HG02798 (cell line): ENCODE results near the gene ARFRP1.
"Not testable (repeated sequence)": the region's sequence is repeated elsewhere in the genome, so short reads cannot be mapped to it uniquely, and the experiment has no call there.

Experiments
- ATAC-seq: cut with Tn5 transposase; IDR thresholded peaks from one replicate; pipeline ENCODE4 v1.9.1; 2021; ENCODE audit warnings: mild to moderate bottlenecking; ENCODE audit not compliant: unreplicated experiment, poor library complexity

ARFRP1 gene

GRCh38 chr20:63680427-63680826 lies 27.3 kb downstream of the ARFRP1 start:
- no peak for ATAC-seq

DNA sequence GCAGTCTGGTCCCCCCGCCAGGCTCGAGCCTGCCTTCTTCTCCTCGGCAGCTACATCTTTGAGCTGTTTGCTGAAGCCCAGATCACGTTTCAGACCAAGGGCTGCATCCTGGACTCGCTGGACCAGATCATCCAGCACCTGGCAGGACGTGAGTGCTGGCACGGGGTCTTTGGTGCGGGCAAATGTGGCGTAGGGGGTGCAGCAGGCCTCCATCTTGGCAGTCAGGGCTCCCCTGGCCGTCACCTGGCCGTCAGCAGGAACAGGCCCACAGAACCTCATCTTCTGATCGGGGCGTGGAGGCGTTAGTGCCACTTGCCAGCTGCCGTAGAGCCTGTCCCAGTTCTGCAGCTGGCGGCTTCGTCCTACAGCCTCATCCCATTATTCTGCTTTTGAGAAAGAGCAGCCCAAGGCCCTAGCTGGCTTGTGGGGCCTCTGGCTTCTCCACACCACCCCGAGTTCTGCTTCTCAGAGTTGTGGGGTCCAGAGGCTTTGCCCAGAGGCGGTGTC lies 27.9 kb downstream of the ARFRP1 start:
- ATAC-seq = no peak

DNA sequence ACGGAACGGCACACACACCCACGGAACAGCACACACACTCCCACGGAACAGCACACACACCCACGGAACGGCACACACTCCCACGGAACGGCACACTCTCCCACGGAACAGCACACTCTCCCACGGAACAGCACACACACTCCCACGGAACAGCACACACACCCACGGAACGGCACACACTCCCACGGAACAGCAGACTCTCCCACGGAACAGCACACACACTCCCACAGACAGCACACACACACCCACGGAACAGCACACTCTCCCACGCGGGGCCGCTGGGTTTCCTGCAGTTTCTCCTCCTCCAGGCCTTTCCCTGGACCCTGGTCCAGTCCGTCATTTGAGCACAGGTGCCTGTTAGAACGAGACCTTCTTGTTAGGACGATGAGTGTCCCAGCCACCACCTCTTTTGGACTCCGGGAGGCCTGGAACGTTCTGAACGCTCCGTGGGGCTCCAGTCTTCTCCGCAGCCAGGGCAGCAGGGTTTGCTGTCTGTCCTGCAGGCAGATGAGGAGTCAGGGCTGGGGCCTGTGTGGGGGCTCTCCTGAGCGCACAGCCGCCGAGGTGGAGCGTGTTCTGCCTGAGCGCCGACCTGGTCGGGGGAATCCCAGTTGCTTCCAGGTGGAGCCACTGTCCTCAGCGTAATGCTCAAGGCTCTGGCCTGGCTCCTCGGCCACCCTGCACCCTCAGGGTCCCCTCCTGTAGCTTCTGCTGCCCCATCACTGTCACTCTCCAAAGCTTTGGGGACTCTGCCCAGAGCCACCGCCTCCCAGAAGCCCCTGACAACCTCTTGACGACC lies 28.9 kb downstream of the ARFRP1 start:
- ATAC-seq = no peak

DNA sequence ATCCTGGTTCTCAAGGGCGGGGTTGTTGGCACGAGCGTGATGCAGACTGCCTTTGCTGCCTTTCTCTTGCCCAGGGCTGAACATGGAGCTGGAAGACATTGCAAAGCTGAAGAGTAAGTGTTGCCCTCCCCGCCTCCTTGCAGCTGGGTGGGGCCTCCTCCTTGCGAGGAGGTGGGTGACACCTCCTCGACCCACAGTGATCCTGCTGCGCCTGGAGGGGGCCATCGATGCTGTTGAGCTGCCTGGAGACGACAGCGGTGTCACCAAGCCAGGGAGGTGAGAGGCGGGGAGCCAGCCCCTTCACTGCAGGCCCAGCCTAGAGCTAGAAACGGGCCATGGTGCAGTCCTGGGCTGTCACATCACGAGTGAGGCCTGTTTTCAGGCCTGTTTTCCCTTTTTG lies 29.7 kb downstream of the ARFRP1 start:
- ATAC-seq = no peak

- no peak for ATAC-seq
These were observed 32.0 kb downstream of the ARFRP1 start for GRCh38 chr20:63675681-63676368.

DNA sequence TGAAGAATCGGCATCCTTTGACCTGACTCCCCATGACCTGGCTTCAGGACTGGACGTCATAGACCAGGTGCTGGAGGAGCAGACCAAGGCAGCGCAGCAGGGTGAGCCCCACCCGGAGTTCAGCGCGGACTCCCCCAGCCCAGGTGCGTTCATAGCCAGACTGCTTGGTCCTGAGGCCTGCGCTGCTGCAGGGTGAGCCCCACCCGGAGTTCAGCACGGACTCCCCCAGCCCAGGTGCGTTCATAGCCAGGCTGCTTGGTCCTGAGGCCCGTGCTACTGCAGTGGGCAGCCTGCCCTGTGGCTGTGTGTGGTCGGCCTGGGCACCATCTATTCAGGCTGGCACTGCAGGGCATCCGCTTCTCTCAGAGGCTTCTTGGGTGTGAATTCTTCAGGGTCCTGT lies 33.8 kb downstream of the ARFRP1 start:
- no peak for ATAC-seq

GRCh38 chr20:63672666-63673065 lies 35.1 kb downstream of the ARFRP1 start:
- ATAC-seq = no peak

DNA sequence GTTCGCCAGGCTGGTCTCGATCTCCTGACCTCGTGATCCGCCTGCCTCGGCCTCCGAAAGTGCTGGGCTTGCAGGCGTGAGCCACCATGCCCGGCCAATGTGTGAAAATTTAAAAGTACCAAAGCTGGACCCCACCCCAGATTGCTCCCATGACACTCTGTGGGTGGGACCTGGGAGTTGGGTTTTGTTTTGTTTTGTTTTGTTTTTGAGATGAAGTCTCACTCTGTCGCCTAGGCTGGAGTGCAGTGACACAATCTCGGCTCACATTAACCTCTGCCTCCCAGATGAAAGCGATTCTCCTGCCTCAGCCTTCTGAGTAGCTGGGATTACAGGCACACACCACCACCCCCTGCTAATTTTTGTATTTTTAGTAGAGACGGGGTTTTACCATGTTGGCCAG lies 36.1 kb downstream of the ARFRP1 start:
- ATAC-seq = not testable (repeated sequence)

GRCh38 chr20:63668351-63668750 lies 39.4 kb downstream of the ARFRP1 start:
- ATAC-seq = no peak

GRCh38 chr20:63667858-63668257 lies 39.9 kb downstream of the ARFRP1 start:
- no peak for ATAC-seq

- no peak for ATAC-seq
These were observed 42.1 kb downstream of the ARFRP1 start for GRCh38 chr20:63665708-63666107.

DNA sequence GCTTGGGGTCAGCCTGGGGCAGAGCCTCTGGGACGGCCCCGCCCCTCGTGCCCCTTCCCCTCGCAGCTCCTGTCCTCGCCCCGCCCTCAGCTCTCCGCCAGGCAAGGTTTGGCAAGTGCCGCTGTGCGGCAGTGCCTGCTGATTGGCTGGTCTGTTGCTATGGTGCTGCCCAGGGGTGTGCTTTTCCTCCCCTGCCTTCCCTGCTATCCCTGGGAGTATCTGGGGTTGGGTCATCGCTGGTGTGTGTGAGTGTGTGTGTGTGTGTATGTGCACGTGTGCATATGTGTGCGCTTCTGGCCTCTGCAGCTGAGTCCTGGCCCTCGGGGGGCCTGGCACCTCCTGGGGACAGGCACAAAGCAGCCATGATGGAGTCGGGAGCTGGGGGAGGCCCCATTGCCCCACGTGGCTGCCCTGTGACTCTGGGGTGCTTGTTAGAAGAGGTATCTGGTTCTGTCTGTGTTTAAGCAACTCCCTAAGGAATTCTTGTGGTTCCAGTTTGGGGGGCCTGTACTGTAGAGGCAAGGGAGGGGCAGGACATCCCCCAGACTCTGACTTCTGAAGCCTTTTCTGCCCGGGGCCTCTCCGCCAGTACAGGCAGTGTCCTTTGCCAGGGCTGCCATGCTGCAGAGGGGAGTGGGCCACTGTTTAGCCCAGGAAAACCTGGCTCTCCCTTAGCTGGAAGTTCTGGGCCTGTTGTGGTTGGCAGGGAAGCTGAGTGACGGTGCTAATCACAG lies 42.7 kb downstream of the ARFRP1 start:
- no peak for ATAC-seq

GRCh38 chr20:63664143-63664851 lies 43.5 kb downstream of the ARFRP1 start:
- ATAC-seq = no peak

- ATAC-seq = no peak
These were observed 44.3 kb downstream of the ARFRP1 start for GRCh38 chr20:63663332-63664066.

DNA sequence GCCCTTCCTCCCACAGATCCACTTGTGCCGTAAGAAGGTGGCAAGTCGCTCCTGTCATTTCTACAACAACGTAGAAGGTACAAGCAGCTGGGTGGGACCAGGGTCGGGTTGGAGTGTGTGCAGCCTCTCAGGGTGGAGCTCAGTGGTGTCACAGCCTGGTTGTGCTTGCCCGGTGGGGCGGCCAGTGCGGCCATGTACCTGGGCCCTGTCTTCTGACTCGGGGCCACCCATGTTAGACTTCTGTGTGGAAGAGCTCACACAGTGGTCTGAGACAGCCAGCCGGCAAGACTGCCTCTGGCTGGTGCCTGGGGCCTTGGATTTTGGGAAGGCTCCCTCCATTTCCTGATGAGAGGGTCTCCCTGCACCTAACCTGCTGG lies 45.0 kb downstream of the ARFRP1 start:
- ATAC-seq = no peak

DNA sequence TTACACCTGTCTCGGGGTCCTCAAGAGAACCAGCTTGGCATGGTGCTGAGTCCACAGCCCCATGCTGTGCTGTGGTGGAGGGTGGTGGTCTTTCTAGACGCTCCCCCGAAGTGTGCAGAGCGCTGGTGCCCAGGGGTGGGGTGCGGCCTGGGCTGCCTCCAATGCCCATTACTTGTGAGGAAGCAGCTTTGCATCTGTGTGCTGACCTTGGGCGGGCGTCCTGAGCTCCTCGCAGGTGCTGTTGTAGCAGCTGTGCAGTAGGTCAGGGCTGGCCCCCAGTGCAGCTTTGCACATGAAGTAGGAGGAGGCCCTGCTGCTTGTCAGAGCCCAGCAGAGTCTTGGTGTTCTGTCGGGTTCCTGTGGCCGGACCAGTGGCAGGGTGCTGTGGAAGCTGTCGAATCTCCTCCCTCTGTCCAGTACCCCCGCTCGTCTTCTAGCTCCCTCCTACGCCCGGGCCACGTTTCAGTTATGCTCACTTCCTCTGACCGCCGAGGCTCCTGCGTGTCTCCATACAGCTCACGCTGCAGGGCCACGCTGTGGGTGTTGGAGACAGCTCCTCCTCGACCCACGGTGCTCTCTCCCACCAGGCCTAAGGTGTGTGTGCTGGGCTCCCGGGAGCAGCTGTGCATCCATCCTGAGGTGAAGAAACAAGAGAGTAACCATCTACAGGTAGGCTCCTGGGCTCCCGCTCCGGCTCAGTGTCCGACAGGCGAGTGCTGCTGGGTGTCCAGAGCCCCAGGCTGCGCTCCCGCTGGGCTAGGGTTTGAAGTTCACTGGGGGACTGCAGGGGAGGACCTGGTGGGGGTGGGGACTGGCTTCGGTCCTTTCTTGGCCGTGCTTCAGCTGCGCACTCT lies 45.6 kb downstream of the ARFRP1 start:
- no peak for ATAC-seq

DNA sequence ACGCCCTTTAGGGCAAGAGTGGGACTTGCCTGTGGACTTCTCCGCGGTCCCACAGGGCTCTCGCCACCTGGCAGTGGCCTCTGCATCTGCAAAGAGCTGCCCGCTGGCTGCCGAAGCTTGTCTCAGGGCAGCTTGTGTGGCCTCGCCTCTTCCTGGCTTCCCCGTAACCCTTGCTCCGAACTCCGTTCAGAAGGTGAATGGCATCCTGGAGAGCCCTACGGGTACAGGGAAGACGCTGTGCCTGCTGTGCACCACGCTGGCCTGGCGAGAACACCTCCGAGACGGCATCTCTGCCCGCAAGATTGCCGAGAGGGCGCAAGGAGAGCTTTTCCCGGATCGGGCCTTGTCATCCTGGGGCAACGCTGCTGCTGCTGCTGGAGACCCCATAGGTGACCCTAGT lies 46.7 kb downstream of the ARFRP1 start:
- no peak for ATAC-seq

DNA sequence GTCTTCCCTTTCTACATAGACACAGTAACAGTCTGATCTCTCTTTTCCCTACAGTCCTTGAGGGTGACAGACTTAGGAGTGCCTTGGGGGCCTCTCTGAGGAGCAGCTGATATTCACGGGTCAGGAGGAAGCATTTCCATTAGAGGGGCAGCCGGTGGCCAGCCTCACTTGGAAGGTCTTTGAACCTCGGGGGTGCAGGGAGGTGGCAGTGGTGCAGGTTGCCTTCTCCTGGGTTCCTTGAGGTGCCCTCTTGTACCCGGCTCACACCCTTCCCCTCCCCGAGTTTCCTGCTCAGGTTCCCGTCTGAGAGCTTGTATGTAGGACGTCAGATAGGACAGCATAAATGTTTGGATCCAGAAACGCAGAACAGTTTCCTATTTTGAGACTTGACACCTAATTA lies 47.2 kb downstream of the ARFRP1 start:
- no peak for ATAC-seq

DNA sequence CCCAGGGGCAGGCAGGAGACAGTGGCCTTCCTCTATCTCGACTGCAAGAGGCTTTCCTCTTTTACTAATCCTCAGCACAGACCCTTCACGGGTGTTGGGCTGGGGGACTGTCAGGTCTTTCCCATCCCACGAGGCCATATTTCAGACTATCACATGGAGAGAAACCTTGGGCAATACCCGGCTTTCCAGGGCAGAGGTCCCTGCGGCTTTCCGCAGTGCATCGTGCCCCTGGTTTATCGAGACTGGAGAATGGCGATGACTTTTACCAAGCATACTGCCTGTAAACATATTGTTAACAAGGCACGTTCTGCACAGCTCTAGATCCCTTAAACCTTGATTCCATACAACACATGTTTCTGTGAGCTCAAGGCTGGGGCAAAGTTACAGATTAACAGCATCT lies 47.6 kb downstream of the ARFRP1 start:
- ATAC-seq = not testable (repeated sequence)
